OCI-LY3 (cell line): ENCODE data around the gene HBD.

Experiments
- EZH2phosphoT487 ChIP-seq: fragments of 200-600 bp; shearing (Covaris generic); IDR thresholded peaks from 2 replicates; pipeline ENCODE4 v1.6.1; 2018; ENCODE audit warnings: antibody characterized with exemption, mixed run types, low read depth
- TF ChIP-seq, protein P1 (sequence below): fragments of 200-600, 300-600 bp; sonication (generic); IDR thresholded peaks from 2 replicates; pipeline ENCODE4 v1.5.1; 2014; ENCODE audit warnings: antibody characterized with exemption, low read length, low read depth

DNA sequence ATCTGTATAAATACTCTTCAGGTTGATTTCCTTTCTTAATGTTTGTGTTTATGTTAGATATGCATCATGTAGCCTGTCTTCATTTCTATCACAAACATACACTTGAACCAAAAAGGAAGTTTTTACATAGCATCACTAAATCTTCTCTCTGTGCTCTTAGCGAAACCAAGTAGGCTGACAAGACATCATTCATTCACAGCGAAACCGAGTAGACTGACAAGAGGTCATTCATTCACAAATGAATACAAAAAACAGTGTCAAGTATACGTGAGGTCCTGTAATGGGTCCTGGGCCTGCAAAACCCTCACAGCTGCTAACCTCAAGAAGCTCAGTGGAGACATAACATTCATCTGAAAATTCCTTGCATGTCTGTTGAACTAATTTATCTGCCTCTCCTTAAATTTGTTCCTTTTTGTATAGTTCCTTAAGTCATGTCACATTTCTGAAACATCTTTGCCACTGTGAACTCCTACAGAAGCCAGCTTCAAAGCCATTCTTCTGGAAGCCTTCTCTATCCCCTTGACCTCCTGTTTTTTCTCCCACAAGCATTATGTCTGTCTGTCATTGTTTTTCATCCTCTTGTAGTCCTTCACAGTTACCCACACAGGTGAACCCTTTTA, 45.3 kb upstream of the HBD start:
- TF ChIP-seq, protein P1, sequence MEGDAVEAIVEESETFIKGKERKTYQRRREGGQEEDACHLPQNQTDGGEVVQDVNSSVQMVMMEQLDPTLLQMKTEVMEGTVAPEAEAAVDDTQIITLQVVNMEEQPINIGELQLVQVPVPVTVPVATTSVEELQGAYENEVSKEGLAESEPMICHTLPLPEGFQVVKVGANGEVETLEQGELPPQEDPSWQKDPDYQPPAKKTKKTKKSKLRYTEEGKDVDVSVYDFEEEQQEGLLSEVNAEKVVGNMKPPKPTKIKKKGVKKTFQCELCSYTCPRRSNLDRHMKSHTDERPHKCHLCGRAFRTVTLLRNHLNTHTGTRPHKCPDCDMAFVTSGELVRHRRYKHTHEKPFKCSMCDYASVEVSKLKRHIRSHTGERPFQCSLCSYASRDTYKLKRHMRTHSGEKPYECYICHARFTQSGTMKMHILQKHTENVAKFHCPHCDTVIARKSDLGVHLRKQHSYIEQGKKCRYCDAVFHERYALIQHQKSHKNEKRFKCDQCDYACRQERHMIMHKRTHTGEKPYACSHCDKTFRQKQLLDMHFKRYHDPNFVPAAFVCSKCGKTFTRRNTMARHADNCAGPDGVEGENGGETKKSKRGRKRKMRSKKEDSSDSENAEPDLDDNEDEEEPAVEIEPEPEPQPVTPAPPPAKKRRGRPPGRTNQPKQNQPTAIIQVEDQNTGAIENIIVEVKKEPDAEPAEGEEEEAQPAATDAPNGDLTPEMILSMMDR: no peak
- no peak for TF ChIP-seq EZH2phosphoT487
